Trophoblast cell (in vitro differentiated cells and primary cell): ENCODE results near the gene AASDH.

Experiments
- DNase-seq, 2 donors: peaks; one replicate each; pipeline ENCODE4 v3.0.0-alpha.2; 2016
- H2AFZ ChIP-seq: 2 replicates; pipeline ENCODE4 v1.6.1; 2013; ENCODE audit warnings: low read length, moderate library complexity, mild to moderate bottlenecking; ENCODE audit not compliant: insufficient read depth, poor library complexity
- H2AK5ac ChIP-seq: 2 replicates; pipeline ENCODE4 v1.6.1; 2013; ENCODE audit warnings: mild to moderate bottlenecking, low read length
- H2BK120ac ChIP-seq: 2 replicates; pipeline ENCODE4 v1.6.1; 2013; ENCODE audit warnings: low read length, mild to moderate bottlenecking, moderate library complexity; ENCODE audit not compliant: insufficient read depth, poor library complexity
- H2BK12ac ChIP-seq: 2 replicates; pipeline ENCODE4 v1.6.1; 2013; ENCODE audit warnings: mild to moderate bottlenecking, low read length, moderate library complexity
- H2BK5ac ChIP-seq: 2 replicates; pipeline ENCODE4 v1.6.1; 2013; ENCODE audit warnings: low read length, low read depth, moderate library complexity, mild to moderate bottlenecking; ENCODE audit not compliant: poor library complexity
- H3K14ac ChIP-seq: 2 replicates; pipeline ENCODE4 v1.6.1; 2013; ENCODE audit warnings: mild to moderate bottlenecking, low read length
- H3K18ac ChIP-seq: 2 replicates; pipeline ENCODE4 v1.6.1; 2013; ENCODE audit warnings: mild to moderate bottlenecking, low read length
- H3K23ac ChIP-seq: 2 replicates; pipeline ENCODE4 v1.6.1; 2013; ENCODE audit warnings: low read length
- H3K27ac ChIP-seq: 2 replicates; pipeline ENCODE4 v1.5.1; 2013; ENCODE audit warnings: low read depth, mild to moderate bottlenecking, inconsistent platforms, low read length, moderate library complexity
- H3K27me3 ChIP-seq: 2 replicates; pipeline ENCODE4 v1.6.1; 2013; ENCODE audit warnings: inconsistent platforms, mild to moderate bottlenecking, low read length, moderate library complexity; ENCODE audit not compliant: insufficient read depth
- H3K36me3 ChIP-seq, 2 experiments: 1 replicate in 1 of 2; 2 replicates in 1 of 2; pipeline ENCODE4 v1.6.1; 2013; ENCODE audit warnings: low read length in 2 of 2, mild to moderate bottlenecking in 2 of 2, moderate library complexity in 1 of 2; ENCODE audit not compliant: insufficient read depth in 2 of 2, control insufficient read depth in 1 of 2
- H3K4ac ChIP-seq: 2 replicates; pipeline ENCODE4 v1.6.1; 2013; ENCODE audit warnings: low read depth, mild to moderate bottlenecking, low read length, moderate library complexity
- H3K4me1 ChIP-seq, 2 experiments: 1 replicate in 1 of 2; 2 replicates in 1 of 2; pipeline ENCODE4 v1.6.1; 2013; ENCODE audit warnings: low read length in 2 of 2, mild to moderate bottlenecking in 2 of 2, moderate library complexity in 1 of 2; ENCODE audit not compliant: insufficient read depth in 2 of 2, control insufficient read depth in 1 of 2
- H3K4me2 ChIP-seq: 2 replicates; pipeline ENCODE4 v1.6.1; 2013; ENCODE audit warnings: inconsistent platforms, mild to moderate bottlenecking, low read length, moderate library complexity
- H3K4me3 ChIP-seq: 2 replicates; pipeline ENCODE4 v1.5.1; 2013; ENCODE audit warnings: mild to moderate bottlenecking, low read depth, low read length, inconsistent platforms
- H3K79me1 ChIP-seq: one replicate; pipeline ENCODE4 v1.6.1; 2013; ENCODE audit warnings: low read length
- H3K79me2 ChIP-seq: 2 replicates; pipeline ENCODE4 v1.6.1; 2013; ENCODE audit warnings: low read length, mild to moderate bottlenecking; ENCODE audit not compliant: control insufficient read depth, insufficient read depth, poor library complexity
- H3K9ac ChIP-seq: 2 replicates; pipeline ENCODE4 v1.6.1; 2013; ENCODE audit warnings: mild to moderate bottlenecking, low read length
- H3K9me3 ChIP-seq: 2 replicates; pipeline ENCODE4 v1.6.1; 2013; ENCODE audit warnings: low read depth, mild to moderate bottlenecking, control low read depth, inconsistent platforms, low read length; ENCODE audit not compliant: insufficient read depth
- H4K12ac ChIP-seq: 2 replicates; pipeline ENCODE4 v1.6.1; 2013; ENCODE audit warnings: low read depth, mild to moderate bottlenecking, low read length, moderate library complexity
- H4K8ac ChIP-seq: 2 replicates; pipeline ENCODE4 v1.6.1; 2013; ENCODE audit warnings: low read depth, mild to moderate bottlenecking, low read length, moderate library complexity
- H4K91ac ChIP-seq: one replicate; pipeline ENCODE4 v1.6.1; 2013; ENCODE audit warnings: low read depth, mild to moderate bottlenecking, low read length, moderate library complexity
- WGBS: extraction: QIAGEN DNeasy Blood & Tissue Kit; methylation state at CpG from one replicate; pipeline ENCODE4 v1.1.7; 2013; ENCODE audit warnings: missing lambda C conversion rate; ENCODE audit not compliant: insufficient read length, insufficient coverage; ENCODE audit errors: extremely low coverage; 5-methylcytosine and 5-hydroxymethylcytosine counted together

Gene AASDH

GRCh38 chr4:56406151-56406550, 18.9 kb upstream of the AASDH start:
- WGBS, result no CpG with 5 or more reads among the region's 4 CpGs
- Histone ChIP-seq H3K79me2 (no peaks in the 10 kb centered on the region), H4K8ac (no peak overlapping the region), H3K4me1 (no peaks in the 10 kb centered on the region), H2BK120ac (no peak overlapping the region), H3K27ac (no peak overlapping the region), H4K91ac (no peak overlapping the region), H2AFZ (no peak overlapping the region), H3K4ac (no peak overlapping the region), H3K9me3 (no peaks in the 10 kb centered on the region), H3K36me3 (peaks cover 4 to 6% of the 10 kb centered on the region in 2 experiments), H3K9ac (no peak overlapping the region), H2BK12ac (no peak overlapping the region), H3K23ac (no peak overlapping the region), H2AK5ac (no peak overlapping the region), H3K4me2 (no peak overlapping the region), H3K14ac (no peak overlapping the region), H2BK5ac (no peak overlapping the region), H3K18ac (no peak overlapping the region), H3K27me3 (no peaks in the 10 kb centered on the region), H4K12ac (no peak overlapping the region), H3K79me1 (no peaks in the 10 kb centered on the region), H3K4me3 (no peak overlapping the region)
- DNase-seq, result no peak

GRCh38 chr4:56405016-56405415, 17.7 kb upstream of the AASDH start:
- no peak overlapping the region for H3K14ac ChIP-seq
- H3K18ac ChIP-seq, result no peak overlapping the region
- no peaks in the 10 kb centered on the region for H3K79me2 ChIP-seq
- H3K9ac ChIP-seq, result no peak overlapping the region
- no peak overlapping the region for H3K4me3 ChIP-seq
- H4K91ac ChIP-seq, result no peak overlapping the region
- no peak overlapping the region for H2BK120ac ChIP-seq
- H3K23ac ChIP-seq, result no peak overlapping the region
- H3K9me3 ChIP-seq, result no peaks in the 10 kb centered on the region
- no peak overlapping the region for H2AK5ac ChIP-seq
- DNase-seq, result no peak
- no peaks in the 10 kb centered on the region for H3K79me1 ChIP-seq
- no peak overlapping the region for H4K8ac ChIP-seq
- no peak overlapping the region for H4K12ac ChIP-seq
- WGBS, result no CpG with 5 or more reads among the region's 1 CpG
- H2BK5ac ChIP-seq, result no peak overlapping the region
- H3K4ac ChIP-seq, result no peak overlapping the region
- no peaks in the 10 kb centered on the region for H3K27me3 ChIP-seq
- H2AFZ ChIP-seq, result no peak overlapping the region
- no peak overlapping the region for H2BK12ac ChIP-seq
- no peak overlapping the region for H3K27ac ChIP-seq
- H3K36me3 ChIP-seq, result peaks cover 4 to 8% of the 10 kb centered on the region in 2 experiments
- no peaks in the 10 kb centered on the region for H3K4me1 ChIP-seq
- no peak overlapping the region for H3K4me2 ChIP-seq

GRCh38 chr4:56400560-56400959, 13.3 kb upstream of the AASDH start:
- no CpG with 5 or more reads among the region's 6 CpGs for WGBS
- H4K91ac ChIP-seq, result no peak overlapping the region

GRCh38 chr4:56391270-56391669, 4.0 kb upstream of the AASDH start:
- Histone ChIP-seq H3K9ac (no peak overlapping the region), H3K14ac (no peak overlapping the region), H3K4me3 (no peak overlapping the region), H4K91ac (no peak overlapping the region), H4K12ac (no peak overlapping the region), H2BK120ac (no peak overlapping the region), H3K4me2 (no peak overlapping the region), H3K79me2 (peaks cover 2% of the 10 kb centered on the region), H2BK12ac (no peak overlapping the region), H3K4me1 (peaks cover 2% of the 10 kb centered on the region in 2 experiments), H3K27me3 (no peaks in the 10 kb centered on the region), H3K23ac (no peak overlapping the region), H3K36me3 (peaks cover 0 to 1% of the 10 kb centered on the region in 2 experiments), H3K4ac (no peak overlapping the region), H2BK5ac (no peak overlapping the region), H4K8ac (no peak overlapping the region), H2AK5ac (no peak overlapping the region), H3K27ac (no peak overlapping the region), H3K18ac (no peak overlapping the region), H3K79me1 (peaks cover 6% of the 10 kb centered on the region), H2AFZ (no peak overlapping the region), H3K9me3 (no peaks in the 10 kb centered on the region)
- no peak for DNase-seq
- no CpG with 5 or more reads among the region's 8 CpGs for WGBS

More at GRCh38 chr4:56400560-56400959, 13.3 kb upstream of the AASDH start:
- no peak for DNase-seq
- H4K12ac ChIP-seq, result no peak overlapping the region
- H3K27me3 ChIP-seq, result no peaks in the 10 kb centered on the region
- no peak overlapping the region for H3K4ac ChIP-seq
- H3K9me3 ChIP-seq, result no peaks in the 10 kb centered on the region
- peaks cover 4 to 9% of the 10 kb centered on the region in 2 experiments for H3K36me3 ChIP-seq
- no peak overlapping the region for H3K27ac ChIP-seq
- H3K79me2 ChIP-seq, result no peaks in the 10 kb centered on the region
- no peak overlapping the region for H2AFZ ChIP-seq
- no peak overlapping the region for H3K18ac ChIP-seq
- no peaks in the 10 kb centered on the region for H3K4me1 ChIP-seq
- no peak overlapping the region for H3K14ac ChIP-seq
- no peak overlapping the region for H3K4me3 ChIP-seq
- H2BK120ac ChIP-seq, result no peak overlapping the region
- H3K23ac ChIP-seq, result no peak overlapping the region
- no peak overlapping the region for H2BK12ac ChIP-seq
- H2AK5ac ChIP-seq, result no peak overlapping the region
- no peaks in the 10 kb centered on the region for H3K79me1 ChIP-seq
- H3K9ac ChIP-seq, result no peak overlapping the region
- H2BK5ac ChIP-seq, result no peak overlapping the region
- H4K8ac ChIP-seq, result no peak overlapping the region
- no peak overlapping the region for H3K4me2 ChIP-seq
